SK-N-SH (cell line): ENCODE measurements around the gene SCGB1C2.

Experiments used
- EP300 ChIP-seq, 2 experiments: IDR thresholded peaks; 2 replicates each; pipeline versions ENCODE4 v1.4.0 to v1.6.1; 2012; ENCODE audit warnings: borderline replicate concordance in 1 of 2, low read depth in 1 of 2, low read length in 1 of 2
- EZH2phosphoT487 ChIP-seq: fragments of 200-600 bp; sonication (generic); IDR thresholded peaks from 2 replicates; pipeline ENCODE4 v1.6.1; 2017; ENCODE audit warnings: low read depth, mixed run types, mild to moderate bottlenecking, antibody characterized with exemption, moderate library complexity, borderline replicate concordance
- FOXJ3 ChIP-seq: sonication (generic); formaldehyde crosslinking; IDR thresholded peaks from 2 replicates; pipeline ENCODE4 v1.5.1; 2020; ENCODE audit warnings: mild to moderate bottlenecking, missing genetic modification reagents
- FOXM1 ChIP-seq: IDR thresholded peaks from 2 replicates; pipeline ENCODE4 v1.4.0; 2012; ENCODE audit warnings: low read depth, mild to moderate bottlenecking
- MXI1 ChIP-seq: IDR thresholded peaks from 2 replicates; pipeline ENCODE4 v1.6.1; 2012; ENCODE audit warnings: mild to moderate bottlenecking, low read depth, low read length, improper control_type of control experiment
- NRF1 ChIP-seq: IDR thresholded peaks from 2 replicates; pipeline ENCODE4 v1.6.1; 2012; ENCODE audit warnings: low read depth, mild to moderate bottlenecking, low read length
- POLR2AphosphoS5 ChIP-seq: IDR thresholded peaks from 2 replicates; pipeline ENCODE4 v1.6.1; 2012; ENCODE audit warnings: low read depth, low read length
- RAD21 ChIP-seq: IDR thresholded peaks from 2 replicates; pipeline ENCODE4 v1.6.1; 2012; ENCODE audit warnings: mild to moderate bottlenecking, low read length
- SIN3A ChIP-seq: IDR thresholded peaks from 2 replicates; pipeline ENCODE4 v1.6.1; 2012; ENCODE audit warnings: low read depth, mild to moderate bottlenecking, low read length, moderate library complexity, borderline replicate concordance
- USF2 ChIP-seq: fragments of 150-350 bp; IDR thresholded peaks from 2 replicates; pipeline ENCODE4 v1.6.1; 2017; ENCODE audit warnings: antibody characterized with exemption, low read length, low read depth, borderline replicate concordance
- YY1 ChIP-seq: IDR thresholded peaks from 2 replicates; pipeline ENCODE4 v1.4.0; 2012; ENCODE audit warnings: low read depth, mild to moderate bottlenecking
- TF ChIP-seq, protein P1 (sequence below): fragments of 200-600 bp; sonication (generic); IDR thresholded peaks from 2 replicates; pipeline ENCODE4 v1.6.1; 2017; ENCODE audit warnings: antibody characterized with exemption, mild to moderate bottlenecking, moderate library complexity

DNA sequence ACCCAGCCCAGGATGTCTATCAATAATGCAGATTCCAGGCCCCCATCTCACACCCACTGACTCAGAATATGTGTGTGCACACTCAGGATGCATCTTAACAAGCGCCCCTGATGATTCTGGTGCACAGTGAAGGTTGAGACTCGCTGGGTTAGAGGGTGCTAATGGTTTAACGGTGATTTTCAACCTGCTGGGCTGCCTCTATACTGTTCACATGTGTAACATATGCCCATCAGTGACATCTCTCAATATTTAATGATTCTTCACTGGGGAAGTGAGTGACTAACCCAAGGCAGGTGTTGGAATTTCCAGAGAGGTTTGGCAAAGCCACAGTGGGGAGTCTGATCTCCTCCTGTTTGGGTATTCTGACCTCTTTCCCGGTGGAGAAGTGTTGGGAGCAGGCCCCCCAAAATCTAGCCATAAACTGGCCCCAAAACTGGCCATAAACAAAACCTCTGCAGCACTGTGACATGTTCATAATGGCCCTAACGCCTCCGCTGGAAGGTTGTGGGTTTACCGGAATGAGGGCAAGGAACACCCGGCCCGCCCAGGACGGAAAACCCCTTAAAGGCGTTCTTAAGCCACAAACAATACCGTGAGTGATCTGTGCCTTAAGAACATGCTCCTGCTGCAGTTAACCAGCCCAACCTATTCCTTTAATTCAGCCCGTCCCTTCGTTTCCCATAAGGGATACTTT lies 48.2 kb downstream of the SCGB1C2 start:
- TF ChIP-seq, protein P1, sequence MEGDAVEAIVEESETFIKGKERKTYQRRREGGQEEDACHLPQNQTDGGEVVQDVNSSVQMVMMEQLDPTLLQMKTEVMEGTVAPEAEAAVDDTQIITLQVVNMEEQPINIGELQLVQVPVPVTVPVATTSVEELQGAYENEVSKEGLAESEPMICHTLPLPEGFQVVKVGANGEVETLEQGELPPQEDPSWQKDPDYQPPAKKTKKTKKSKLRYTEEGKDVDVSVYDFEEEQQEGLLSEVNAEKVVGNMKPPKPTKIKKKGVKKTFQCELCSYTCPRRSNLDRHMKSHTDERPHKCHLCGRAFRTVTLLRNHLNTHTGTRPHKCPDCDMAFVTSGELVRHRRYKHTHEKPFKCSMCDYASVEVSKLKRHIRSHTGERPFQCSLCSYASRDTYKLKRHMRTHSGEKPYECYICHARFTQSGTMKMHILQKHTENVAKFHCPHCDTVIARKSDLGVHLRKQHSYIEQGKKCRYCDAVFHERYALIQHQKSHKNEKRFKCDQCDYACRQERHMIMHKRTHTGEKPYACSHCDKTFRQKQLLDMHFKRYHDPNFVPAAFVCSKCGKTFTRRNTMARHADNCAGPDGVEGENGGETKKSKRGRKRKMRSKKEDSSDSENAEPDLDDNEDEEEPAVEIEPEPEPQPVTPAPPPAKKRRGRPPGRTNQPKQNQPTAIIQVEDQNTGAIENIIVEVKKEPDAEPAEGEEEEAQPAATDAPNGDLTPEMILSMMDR = no peak
- TF ChIP-seq MXI1 (no peak), EZH2phosphoT487 (no peak), USF2 (no peak), YY1 (no peak), POLR2AphosphoS5 (no peak), SIN3A (no peak), RAD21 (no peak), FOXM1 (no peak), NRF1 (no peak), EP300 (IDR thresholded peaks at IDR 0.05; ENCODE audit: borderline replicate concordance in 1 of 2, low read depth in 1 of 2, low read length in 1 of 2) (no peak), FOXJ3 (CRISPR knock-in tag) (no peak)
